HG03469 (cell line): Measurements from ENCODE around the gene RFESD.
"Not testable (repeated sequence)": the region's sequence is repeated elsewhere in the genome, so short reads cannot be mapped to it uniquely, and the experiment has no call there.

ENCODE experiments used
- ATAC-seq: cut with Tn5 transposase; IDR thresholded peaks from one replicate; pipeline ENCODE4 v1.9.1; 2021; ENCODE audit warnings: mild to moderate bottlenecking, moderate library complexity, moderate number of reproducible peaks; ENCODE audit not compliant: unreplicated experiment

The RFESD gene

DNA sequence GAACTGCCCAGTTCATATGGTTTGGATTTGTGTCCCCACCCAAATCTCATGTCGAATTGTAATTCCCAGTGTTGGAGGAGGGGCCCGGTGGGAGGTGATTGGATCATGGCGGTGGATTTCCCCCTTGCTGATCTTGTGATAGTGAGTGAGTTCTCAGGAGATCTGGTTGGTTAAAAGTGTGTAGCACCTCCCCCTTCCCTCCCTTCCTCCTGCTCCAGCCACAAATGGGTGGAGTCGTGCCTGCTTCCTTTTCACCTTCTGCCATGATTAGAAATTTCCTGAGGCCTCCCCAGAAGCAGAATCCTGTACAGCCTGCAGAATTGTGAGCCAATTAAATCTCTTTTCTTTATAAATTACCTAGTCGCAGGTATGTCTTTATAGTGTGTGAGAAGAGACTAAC lies 59.6 kb downstream of the RFESD start:
- ATAC-seq = not testable (repeated sequence)

- ATAC-seq = no peak
Measured at GRCh38 chr5:95707055-95707454, 60.5 kb downstream of the RFESD start.
